A549 (cell line): ENCODE measurements around the gene GLS. TPM values are rescaled to one million over a fixed set of nuclear protein-coding genes. Genes with fewer than 3 reads are reported as not detected.
"Not testable (repeated sequence)": the region's sequence is repeated elsewhere in the genome, so short reads cannot be mapped to it uniquely, and the experiment has no call there.

ENCODE experiments used
- ATAC-seq, 2 experiments: fragments of 200-7000 bp in 1 of 2; fragments of >200 bp in 1 of 2; cut with Nextera tagmentation in 1 of 2; cut with Tn5 transposase in 1 of 2; 3 replicates each; pipeline versions ENCODE4 v1.8.0 to v1.9.1; 2018 to 2020; ENCODE audit warnings: mild to moderate bottlenecking in 1 of 2, moderate library complexity in 1 of 2
- CTCF ChIA-PET: fragments of 300-600 bp; sonication (Branson Sonifier 250); formaldehyde crosslinking; extraction: SDS; loops from one replicate; lab custom pipeline; 2021; ENCODE audit warnings: antibody characterized with exemption, inconsistent platforms; lab: Yijun Ruan, JAX
- POLR2A ChIA-PET: fragments of 350-600 bp; formaldehyde crosslinking; extraction: SDS; loops from one replicate; lab custom pipeline; 2021; ENCODE audit warnings: antibody characterized with exemption, inconsistent platforms; lab: Yijun Ruan, JAX
- DNase-seq, 2 experiments: peaks; one replicate each; pipeline versions ENCODE4 v3.0.0 to v3.0.0-alpha.2; 2011 to 2016; ENCODE audit warnings: low read depth in 1 of 2, low spot score in 1 of 2
- FAIRE-seq: peaks from 2 replicates; lab custom pipeline; 2011; peaks lifted over from hg19 to GRCh38; lab: Jason Lieb, UNC
- H3K27ac ChIP-seq, 2 experiments: fragments of >200 bp; sonication (Bioruptor Twin); formaldehyde crosslinking; 3 replicates each; pipeline ENCODE4 v1.5.1; 2016 to 2017
- H3K4me1 ChIP-seq: fragments of >200 bp; sonication (Bioruptor Twin); formaldehyde crosslinking; 3 replicates; pipeline ENCODE4 v1.6.1; 2016
- H3K4me2 ChIP-seq: fragments of >200 bp; sonication (Bioruptor Twin); formaldehyde crosslinking; 3 replicates; pipeline ENCODE4 v1.6.1; 2016
- H3K4me3 ChIP-seq: fragments of >200 bp; sonication (Bioruptor Twin); formaldehyde crosslinking; 3 replicates; pipeline ENCODE4 v1.5.1; 2016
- H3K9me3 ChIP-seq: fragments of >200 bp; sonication (Bioruptor Twin); formaldehyde crosslinking; 3 replicates; pipeline ENCODE4 v1.6.1; 2016
- BCL3 ChIP-seq: fragments of >200 bp; sonication (Bioruptor Twin); formaldehyde crosslinking; IDR thresholded peaks from 3 replicates; pipeline ENCODE4 v1.6.1; 2016
- CHD2 ChIP-seq: fragments of 150-350 bp; IDR thresholded peaks from 2 replicates; pipeline ENCODE4 v1.6.1; 2014; ENCODE audit warnings: low read length; ENCODE audit not compliant: partially characterized antibody
- CTCF ChIP-seq: fragments of >200 bp; sonication (Bioruptor Twin); formaldehyde crosslinking; IDR thresholded peaks from 3 replicates; pipeline ENCODE4 v1.5.1; 2016
- EHF ChIP-seq: fragments of 250-450 bp; sonication (Bioruptor Pico); IDR thresholded peaks from 2 replicates; pipeline ENCODE4 v1.5.0; 2020; ENCODE audit warnings: mild to moderate bottlenecking
- ESRRA ChIP-seq: fragments of 150-350 bp; IDR thresholded peaks from 2 replicates; pipeline ENCODE4 v1.6.1; 2014; ENCODE audit warnings: mild to moderate bottlenecking, low read length, borderline replicate concordance
- MAFK ChIP-seq: fragments of 450-650 bp; IDR thresholded peaks from 2 replicates; pipeline ENCODE4 v1.6.1; 2014; ENCODE audit not compliant: partially characterized antibody
- RAD21 ChIP-seq, 2 experiments: fragments of >200 bp in 1 of 2; sonication (Bioruptor Twin) in 1 of 2; formaldehyde crosslinking in 1 of 2; IDR thresholded peaks in 1 of 2; conservative IDR thresholded peaks in 1 of 2; 2 replicates in 1 of 2; 3 replicates in 1 of 2; pipeline ENCODE4 v1.6.1; 2012 to 2018; ENCODE audit warnings: inconsistent platforms in 1 of 2
- RCOR1 ChIP-seq: fragments of 150-350 bp; IDR thresholded peaks from 2 replicates; pipeline ENCODE4 v1.6.1; 2014; ENCODE audit warnings: antibody characterized with exemption, low read length, low read depth
- REST ChIP-seq: fragments of 200-600 bp; sonication (generic); IDR thresholded peaks from 2 replicates; pipeline ENCODE4 v1.6.1; 2016; ENCODE audit warnings: antibody characterized with exemption, mild to moderate bottlenecking, moderate library complexity
- RFX5 ChIP-seq: fragments of 450-650 bp; IDR thresholded peaks from 2 replicates; pipeline ENCODE4 v1.7.1; 2014; ENCODE audit warnings: antibody characterized with exemption, mild to moderate bottlenecking, moderate library complexity
- SMC3 ChIP-seq: fragments of >200 bp; sonication (Bioruptor Twin); formaldehyde crosslinking; IDR thresholded peaks from 3 replicates; pipeline ENCODE4 v1.6.1; 2018; ENCODE audit warnings: inconsistent platforms
- WGBS: methylation state at CpG from one replicate; pipeline ENCODE4 v1.1.6; 2017; ENCODE audit errors: missing lambda C conversion rate; 5-methylcytosine and 5-hydroxymethylcytosine counted together
- polyA plus RNA-seq, 4 experiments: library from polyadenylated mRNA; depleted of rRNA in 3 of 4; stranded (reverse); fragments of >200 nt; fragmentation: RNase III in 1 of 4; extraction: RNeasy Plus Mini Kit Qiagen cat#74134 plus additional on column Dnase treatment in 1 of 4; gene quantifications; 2 replicates in 3 of 4; 3 replicates in 1 of 4; pipeline ENCODE4 v1.2.3, GENCODE V29; 2011 to 2017

GLS gene
- polyA plus RNA-seq, 2 of the 4 experiments (the other 2 are of a cell fraction), result 269 to 321 TPM

GRCh38 chr2:190993292-190993643, 112.6 kb downstream of the GLS start:
- CTCF ChIA-PET, result interaction anchor here (1.3 to 1.5 kb wide), 2 partner anchors 29 to 162 kb away, joined by 4 read pairs; no protein-coding TSS in a partner anchor
- WGBS, result 93% methylated on average over 6 of the region's 6 CpGs

GRCh38 chr2:190994148-190994547, 113.5 kb downstream of the GLS start:
- Histone ChIP-seq H3K27ac (no peak overlapping the region), H3K4me1 (no peaks in the 10 kb centered on the region)
- WGBS, result 93% methylated on average over 7 of the region's 7 CpGs
- no peak for TF ChIP-seq REST
- TF ChIP-seq, all 56 proteins: peak for 0
- DNase-seq (no peak), FAIRE-seq (no peak), ATAC-seq (no peak)
- H3K9me3 ChIP-seq, result no peaks in the 10 kb centered on the region
- no peak overlapping the region for H3K4me3 ChIP-seq
- POLR2A ChIA-PET, result no interaction called here
- CTCF ChIA-PET, result interaction anchor here (0.8 to 1.5 kb wide), 3 partner anchors 10 to 161 kb away, joined by 3 to 4 read pairs (median 4); no protein-coding TSS in a partner anchor
- no peak overlapping the region for H3K4me2 ChIP-seq

More at GRCh38 chr2:190993292-190993643, 112.6 kb downstream of the GLS start:
- POLR2A ChIA-PET, result no interaction called here
- no peak for DNase-seq
- Histone ChIP-seq H3K4me1 (no peaks in the 10 kb centered on the region), H3K4me2 (no peak overlapping the region), H3K27ac (no peak overlapping the region), H3K4me3 (no peak overlapping the region), H3K9me3 (no peaks in the 10 kb centered on the region)
- TF ChIP-seq RCOR1 (no peak), ESRRA (no peak), RFX5 (no peak), MAFK (peak; percentile 56)
- FAIRE-seq, result no peak
- ATAC-seq, result no peak

GRCh38 chr2:190995315-190995714, 114.7 kb downstream of the GLS start:
- POLR2A ChIA-PET, result not testable (repeated sequence)

GRCh38 chr2:190996338-190996946, 115.8 kb downstream of the GLS start:
- H3K27ac ChIP-seq, result peak overlapping the region in 1 of 2 experiments; percentile 34; a peak in 2 of 6 replicates
- TF ChIP-seq SMC3 (peak; percentile 63), EHF (CRISPR knock-in tag) (no peak), CHD2 (no peak), RAD21 (conservative IDR thresholded peaks at IDR 0.05 in 1 of 2, IDR thresholded peaks at IDR 0.05 in 1 of 2) (peak; percentile 55 to 56; a peak in 4 of 5 replicates), CTCF (peak; percentile 72), BCL3 (no peak)
- CTCF ChIA-PET, result interaction anchor here (0.7 to 2.8 kb wide), 9 partner anchors 9 to 159 kb away, joined by 3 to 16 read pairs (median 4); no protein-coding TSS in a partner anchor
- H3K9me3 ChIP-seq, result no peaks in the 10 kb centered on the region
- POLR2A ChIA-PET, result no interaction called here
- no peak overlapping the region for H3K4me2 ChIP-seq
- H3K4me3 ChIP-seq, result no peak overlapping the region
- DNase-seq, result peak; percentile 54 to 74
- peak; percentile 93 to 95 for ATAC-seq
- no peak for FAIRE-seq
- no peaks in the 10 kb centered on the region for H3K4me1 ChIP-seq
- WGBS, result 89% methylated on average over 5 of the region's 5 CpGs

More at GRCh38 chr2:190995315-190995714, 114.7 kb downstream of the GLS start:
- ATAC-seq, H3K4me3 ChIP-seq, H3K4me2 ChIP-seq, H3K9me3 ChIP-seq, H3K27ac ChIP-seq, FAIRE-seq, H3K4me1 ChIP-seq, DNase-seq: not testable (repeated sequence)
- CTCF ChIA-PET, result interaction anchor here (1.5 to 2.8 kb wide), 2 partner anchors 7 to 20 kb away, joined by 4 to 16 read pairs; no protein-coding TSS in a partner anchor
- WGBS, result 94% methylated on average over 3 of the region's 3 CpGs
